Astrocyte (in vitro differentiated cells and primary cell): ENCODE data around the gene GRB10.

ENCODE experiments used
- CTCF ChIP-seq: IDR thresholded peaks from 2 replicates; pipeline ENCODE4 v1.5.1; 2011; ENCODE audit warnings: low read depth, mild to moderate bottlenecking, inconsistent platforms, low read length, moderate library complexity; ENCODE audit not compliant: insufficient read depth
- EZH2 ChIP-seq: IDR thresholded peaks from 2 replicates; pipeline ENCODE4 v1.6.1; 2012; ENCODE audit warnings: mild to moderate bottlenecking, low read length, inconsistent platforms; ENCODE audit not compliant: insufficient read depth

DNA sequence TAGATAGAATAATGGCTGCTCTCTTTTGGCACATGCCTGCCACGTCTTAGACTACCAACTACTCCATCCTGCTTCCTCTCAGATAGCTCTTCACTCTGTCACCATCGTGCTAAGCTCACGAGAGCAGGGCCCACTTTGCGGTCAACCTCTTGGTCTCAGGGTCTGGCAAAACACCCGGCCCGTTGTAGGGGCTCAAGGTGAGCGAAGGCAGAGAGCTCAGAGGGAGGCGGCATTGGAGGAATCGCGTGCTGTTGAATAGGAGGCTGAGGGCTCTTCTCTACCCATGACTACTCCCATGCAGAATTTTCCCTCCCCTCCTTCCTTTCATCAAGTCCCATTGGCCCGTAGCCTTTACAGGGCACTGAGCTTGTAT, 116.6 kb downstream of the GRB10 start:
- TF ChIP-seq CTCF (no peak), EZH2 (no peak)
